ENCODE results near the gene NACAD. TPM values are rescaled to one million over a fixed set of nuclear protein-coding genes. Genes with fewer than 3 reads are reported as not detected.

NACAD gene
- total and polyA plus RNA-seq, 7 experiments from 2014 or later = 0.08 to 0.15 TPM; not detected in 5

DNA sequence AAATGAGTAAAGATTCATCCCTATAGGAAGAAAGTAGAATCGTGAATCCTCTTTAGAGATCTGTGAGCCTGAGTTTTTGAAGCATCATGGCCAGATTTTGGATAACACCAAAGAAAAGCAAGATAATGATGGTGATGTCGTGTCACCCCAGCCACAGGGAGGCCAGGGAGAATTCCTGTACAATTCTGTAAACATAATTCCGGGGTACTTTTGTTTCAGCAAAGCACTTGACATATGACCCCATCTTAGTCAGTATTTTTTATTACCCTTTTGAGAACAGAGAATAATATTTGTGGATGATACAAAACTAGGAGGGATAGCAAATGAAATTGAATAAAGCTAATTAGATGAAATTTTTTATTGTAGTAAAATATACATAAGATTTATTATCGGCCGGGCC is 33.8 kb downstream of the NACAD start:
- H3K27ac Mint-ChIP-seq = peak overlapping the region in 7 of 9 donors; percentile 8 to 90 (median 77)
- DNase-seq (no peak), ATAC-seq (no peak)
- H3K27me3 Mint-ChIP-seq = no peaks in the 10 kb centered on the region
- peaks cover 47 to 93% (median 85%) of the 10 kb centered on the region in 7 donors for H3K4me1 Mint-ChIP-seq
- H3K9me3 ChIP-seq (ENCODE audit: control insufficient read depth in 2 of 3, low read length in 3 of 3) = no peaks in the 10 kb centered on the region
- CTCF ChIA-PET = no interaction called here
- peaks cover 14 to 55% (median 39%) of the 10 kb centered on the region in 5 donors for H3K36me3 Mint-ChIP-seq
- H3K4me3 Mint-ChIP-seq = peak overlapping the region in 3 of 10 donors; percentile 9 to 23 (median 11)
- H3K36me3 ChIP-seq (ENCODE audit: control insufficient read depth in 2 of 3, insufficient read depth in 3 of 3, low read length in 3 of 3) = peaks cover 0 to 34% (median 5%) of the 10 kb centered on the region in 3 experiments
- no peaks in the 10 kb centered on the region for H3K9me3 Mint-ChIP-seq
- intact Hi-C loops (cut with micrococcal nuclease) = no loop called here
- POLR2A ChIA-PET = interaction anchor here (0.6 to 1.4 kb wide), 3 partner anchors 12 to 54 kb away, joined by 3 to 4 read pairs (median 3); no protein-coding TSS in a partner anchor
- peaks cover 5 to 35% of the 10 kb centered on the region in 2 donors for H3K4me1 ChIP-seq (ENCODE audit: control insufficient read depth in 2 of 2, insufficient read depth in 2 of 2, low read length in 2 of 2)
- no peak overlapping the region for H3K4me3 ChIP-seq (ENCODE audit: low read length)
- no peaks in the 10 kb centered on the region for H3K27me3 ChIP-seq (ENCODE audit: control insufficient read depth in 2 of 2, insufficient read depth in 2 of 2, low read length in 2 of 2)
- no peak overlapping the region for H3K27ac ChIP-seq (ENCODE audit: low read depth, low read length)

DNA sequence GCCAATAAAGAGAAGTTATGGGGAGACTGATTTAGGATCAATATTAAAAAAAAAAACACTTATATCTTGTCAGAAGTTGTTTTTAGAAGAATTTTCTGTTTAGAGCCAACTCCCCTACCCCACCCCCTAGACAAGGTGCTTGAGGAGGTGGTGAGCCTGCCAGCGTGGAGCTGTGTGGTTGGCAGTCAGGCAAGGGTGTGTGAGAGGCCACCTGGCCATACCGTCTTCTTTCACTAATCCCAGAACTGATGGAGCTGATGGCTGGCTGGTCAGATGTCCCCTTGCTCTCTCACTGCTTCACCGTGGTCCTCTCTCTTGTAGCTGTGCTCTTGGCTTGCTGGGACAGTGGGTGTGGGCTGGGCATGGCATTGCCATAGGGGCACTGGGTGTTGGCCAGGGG is 34.3 kb downstream of the NACAD start:
- Mint-ChIP-seq H3K9me3 (no peaks in the 10 kb centered on the region), H3K36me3 (peaks cover 14 to 58% (median 41%) of the 10 kb centered on the region in 5 donors), H3K4me1 (peaks cover 47 to 91% (median 83%) of the 10 kb centered on the region in 7 donors), H3K27ac (peak overlapping the region in 8 of 9 donors; percentile 8 to 90 (median 72)), H3K27me3 (no peaks in the 10 kb centered on the region), H3K4me3 (peak overlapping the region in 2 of 10 donors; percentile 9 to 11)
- intact Hi-C loops (cut with micrococcal nuclease) = no loop called here
- Histone ChIP-seq H3K4me3 (ENCODE audit: low read length) (no peak overlapping the region), H3K27me3 (ENCODE audit: control insufficient read depth in 2 of 2, insufficient read depth in 2 of 2, low read length in 2 of 2) (no peaks in the 10 kb centered on the region), H3K4me1 (ENCODE audit: control insufficient read depth in 2 of 2, insufficient read depth in 2 of 2, low read length in 2 of 2) (peaks cover 5 to 35% of the 10 kb centered on the region in 2 donors), H3K36me3 (ENCODE audit: control insufficient read depth in 2 of 3, insufficient read depth in 3 of 3, low read length in 3 of 3) (peaks cover 0 to 37% (median 5%) of the 10 kb centered on the region in 3 experiments), H3K9me3 (ENCODE audit: control insufficient read depth in 2 of 3, low read length in 3 of 3) (no peaks in the 10 kb centered on the region), H3K27ac (ENCODE audit: low read depth, low read length) (peak overlapping the region; percentile 20)
- ATAC-seq (no peak), DNase-seq (peak in 1 of 9 donors; percentile 3)
- POLR2A ChIA-PET = interaction anchor here (0.6 to 1.4 kb wide), 3 partner anchors 12 to 53 kb away, joined by 3 to 4 read pairs (median 3); no protein-coding TSS in a partner anchor
- CTCF ChIA-PET = interaction anchor here (1.7 kb wide), 1 partner anchor 81 kb away, joined by 6 read pairs; no protein-coding TSS in a partner anchor

DNA sequence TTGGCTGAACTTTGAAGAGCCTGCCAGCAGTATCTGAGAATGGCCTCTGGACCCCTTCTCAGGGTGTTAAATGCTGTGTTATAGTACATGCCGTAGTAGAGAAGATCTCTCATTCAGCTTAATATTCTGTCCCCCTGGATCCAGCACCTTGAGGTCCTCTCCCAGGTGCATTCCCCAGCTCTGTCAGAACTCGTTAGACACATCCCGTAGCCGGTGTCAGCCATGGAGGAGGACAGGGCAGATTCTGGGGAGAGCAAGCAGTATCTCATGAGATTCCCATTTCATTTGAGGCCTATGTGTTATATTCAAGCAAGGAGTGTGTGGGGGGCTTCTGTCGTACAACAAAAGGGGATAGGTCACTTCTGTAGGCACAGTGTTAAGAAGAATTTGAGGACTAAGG is 34.8 kb downstream of the NACAD start:
- H3K36me3 Mint-ChIP-seq = peaks cover 14 to 58% (median 41%) of the 10 kb centered on the region in 5 donors

DNA sequence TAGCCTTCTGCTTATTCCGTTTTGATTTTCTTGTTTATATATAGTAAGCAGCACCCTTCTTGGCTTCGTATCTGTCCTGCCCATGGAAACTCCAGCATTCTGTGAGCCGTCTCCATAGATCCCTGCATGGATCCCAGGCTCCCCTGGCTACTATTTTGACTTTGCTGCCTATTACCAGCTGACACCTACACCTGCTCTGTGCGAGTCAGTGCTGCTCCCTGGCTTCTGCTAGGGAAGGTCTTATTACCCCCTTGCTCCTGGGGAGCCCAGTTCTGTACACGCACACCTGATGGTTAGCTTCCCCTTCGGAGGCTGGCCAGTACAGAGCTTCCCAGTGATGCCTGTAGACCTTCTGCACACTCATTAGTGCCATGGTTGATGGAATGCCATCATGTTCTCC is 35.4 kb downstream of the NACAD start:
- Histone ChIP-seq H3K4me1 (ENCODE audit: control insufficient read depth in 2 of 2, insufficient read depth in 2 of 2, low read length in 2 of 2) (peaks cover 3 to 35% of the 10 kb centered on the region in 2 donors), H3K27ac (ENCODE audit: low read depth, low read length) (peak overlapping the region; percentile 11), H3K9me3 (ENCODE audit: control insufficient read depth in 2 of 3, low read length in 3 of 3) (no peaks in the 10 kb centered on the region), H3K4me3 (ENCODE audit: low read length) (no peak overlapping the region), H3K27me3 (ENCODE audit: control insufficient read depth in 2 of 2, insufficient read depth in 2 of 2, low read length in 2 of 2) (no peaks in the 10 kb centered on the region), H3K36me3 (ENCODE audit: control insufficient read depth in 2 of 3, insufficient read depth in 3 of 3, low read length in 3 of 3) (peaks cover 0 to 42% (median 5%) of the 10 kb centered on the region in 3 experiments)
- H3K4me1 Mint-ChIP-seq = peaks cover 46 to 83% (median 77%) of the 10 kb centered on the region in 7 donors
- intact Hi-C loops (cut with micrococcal nuclease) = no loop called here
- ChIA-PET POLR2A (interaction anchor here (0.8 to 2.3 kb wide), 3 partner anchors 24 to 57 kb away, joined by 3 to 7 read pairs (median 4); no protein-coding TSS in a partner anchor), CTCF (interaction anchor here (1.2 to 1.7 kb wide), 3 partner anchors 16 to 80 kb away, joined by 3 to 6 read pairs (median 6); no protein-coding TSS in a partner anchor)
- ATAC-seq (no peak), DNase-seq (no peak)
- H3K9me3 Mint-ChIP-seq = no peaks in the 10 kb centered on the region
- H3K27ac Mint-ChIP-seq = peak overlapping the region in 7 of 9 donors; percentile 40 to 90 (median 69)
- no peaks in the 10 kb centered on the region for H3K27me3 Mint-ChIP-seq
- H3K4me3 Mint-ChIP-seq = peak overlapping the region in 1 of 10 donors; percentile 5
- peaks cover 14 to 56% (median 40%) of the 10 kb centered on the region in 5 donors for H3K36me3 Mint-ChIP-seq

More for the DNA sequence above, 34.8 kb downstream of the NACAD start:
- H3K9me3 Mint-ChIP-seq = no peaks in the 10 kb centered on the region
- peak overlapping the region in 7 of 9 donors; percentile 40 to 90 (median 77) for H3K27ac Mint-ChIP-seq
- intact Hi-C loops (cut with micrococcal nuclease) = no loop called here
- H3K27me3 ChIP-seq (ENCODE audit: control insufficient read depth in 2 of 2, insufficient read depth in 2 of 2, low read length in 2 of 2) = no peaks in the 10 kb centered on the region
- no peak overlapping the region for H3K4me3 ChIP-seq (ENCODE audit: low read length)
- ATAC-seq = no peak
- no peaks in the 10 kb centered on the region for H3K27me3 Mint-ChIP-seq
- ChIA-PET CTCF (interaction anchor here (1.4 to 1.7 kb wide), 2 partner anchors 17 to 80 kb away, joined by 6 read pairs; no protein-coding TSS in a partner anchor), POLR2A (interaction anchor here (0.8 to 2.3 kb wide), 2 partner anchors 25 to 27 kb away, joined by 3 to 7 read pairs; no protein-coding TSS in a partner anchor)
- DNase-seq = no peak
- peaks cover 47 to 87% (median 79%) of the 10 kb centered on the region in 7 donors for H3K4me1 Mint-ChIP-seq
- peak overlapping the region; percentile 11 for H3K27ac ChIP-seq (ENCODE audit: low read depth, low read length)
- peaks cover 0 to 37% (median 5%) of the 10 kb centered on the region in 3 experiments for H3K36me3 ChIP-seq (ENCODE audit: control insufficient read depth in 2 of 3, insufficient read depth in 3 of 3, low read length in 3 of 3)
- H3K4me3 Mint-ChIP-seq = no peak overlapping the region
- peaks cover 8 to 35% of the 10 kb centered on the region in 2 donors for H3K4me1 ChIP-seq (ENCODE audit: control insufficient read depth in 2 of 2, insufficient read depth in 2 of 2, low read length in 2 of 2)
- H3K9me3 ChIP-seq (ENCODE audit: control insufficient read depth in 2 of 3, low read length in 3 of 3) = no peaks in the 10 kb centered on the region

DNA sequence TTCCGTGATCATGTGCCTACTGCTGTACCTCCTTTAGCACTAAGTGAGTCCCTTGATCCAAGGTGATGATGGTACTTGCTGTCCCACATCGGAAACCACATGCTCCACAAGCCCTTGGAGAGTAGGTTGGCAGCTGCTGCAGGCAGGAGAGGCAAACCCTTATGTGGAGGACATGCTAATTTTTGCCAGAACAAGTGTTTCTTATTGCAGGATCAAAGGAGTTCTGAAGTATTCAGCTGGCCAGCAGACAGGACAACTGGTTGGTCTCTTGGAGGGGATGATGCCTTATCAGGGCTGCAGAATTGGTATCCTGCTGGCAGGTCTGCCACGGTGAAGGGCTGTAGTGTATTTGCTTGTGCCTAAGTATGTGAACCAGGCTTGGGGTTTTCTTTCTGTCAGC is 36.8 kb downstream of the NACAD start:
- H3K27me3 Mint-ChIP-seq = no peaks in the 10 kb centered on the region
- no peak overlapping the region for H3K27ac ChIP-seq (ENCODE audit: low read depth, low read length)
- POLR2A ChIA-PET = interaction anchor here (0.8 to 2.3 kb wide), 3 partner anchors 23 to 206 kb away, joined by 3 to 7 read pairs (median 4); no protein-coding TSS in a partner anchor
- H3K9me3 Mint-ChIP-seq = no peaks in the 10 kb centered on the region
- H3K9me3 ChIP-seq (ENCODE audit: control insufficient read depth in 2 of 3, low read length in 3 of 3) = no peaks in the 10 kb centered on the region
- no peaks in the 10 kb centered on the region for H3K27me3 ChIP-seq (ENCODE audit: control insufficient read depth in 2 of 2, insufficient read depth in 2 of 2, low read length in 2 of 2)
- peak overlapping the region in 7 of 9 donors; percentile 8 to 87 (median 54) for H3K27ac Mint-ChIP-seq
- H3K4me3 Mint-ChIP-seq = peak overlapping the region in 1 of 10 donors; percentile 7
- ATAC-seq (no peak), DNase-seq (no peak)
- H3K4me3 ChIP-seq (ENCODE audit: low read length) = no peak overlapping the region
- peaks cover 14 to 52% (median 40%) of the 10 kb centered on the region in 5 donors for H3K36me3 Mint-ChIP-seq
- intact Hi-C loops (cut with micrococcal nuclease) = no loop called here
- CTCF ChIA-PET = interaction anchor here (1.0 to 1.2 kb wide), 3 partner anchors 11 to 78 kb away, joined by 3 to 6 read pairs (median 6); no protein-coding TSS in a partner anchor
- H3K4me1 ChIP-seq (ENCODE audit: control insufficient read depth in 2 of 2, insufficient read depth in 2 of 2, low read length in 2 of 2) = peaks cover 3 to 23% of the 10 kb centered on the region in 2 donors
- H3K36me3 ChIP-seq (ENCODE audit: control insufficient read depth in 2 of 3, insufficient read depth in 3 of 3, low read length in 3 of 3) = peaks cover 0 to 55% (median 6%) of the 10 kb centered on the region in 3 experiments
- peaks cover 44 to 81% (median 73%) of the 10 kb centered on the region in 7 donors for H3K4me1 Mint-ChIP-seq

DNA sequence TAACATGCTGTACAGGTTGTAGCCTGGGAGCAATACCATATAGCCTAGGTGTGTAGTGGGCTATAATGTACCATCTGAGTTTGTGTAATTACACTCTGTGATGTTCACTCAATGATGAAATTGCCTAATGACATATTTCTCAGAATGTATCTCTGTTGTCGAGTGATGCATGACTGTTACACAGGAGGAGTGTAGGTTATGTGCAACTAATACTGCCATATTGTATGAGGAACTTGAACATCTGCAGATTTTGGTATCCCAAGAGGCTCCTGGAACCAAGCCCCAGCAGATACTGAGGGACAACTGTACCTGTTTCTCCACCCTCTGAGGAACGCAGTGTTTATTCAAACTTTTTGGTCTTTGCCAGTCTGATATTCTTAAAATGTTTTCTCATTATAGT is 38.6 kb downstream of the NACAD start:
- POLR2A ChIA-PET = interaction anchor here (1.0 to 2.5 kb wide), 3 partner anchors 22 to 53 kb away, joined by 3 to 11 read pairs (median 4); no protein-coding TSS in a partner anchor
- peaks cover 0 to 67% (median 17%) of the 10 kb centered on the region in 3 experiments for H3K36me3 ChIP-seq (ENCODE audit: control insufficient read depth in 2 of 3, insufficient read depth in 3 of 3, low read length in 3 of 3)
- peaks cover 10 to 50% (median 43%) of the 10 kb centered on the region in 5 donors for H3K36me3 Mint-ChIP-seq
- peaks cover 39 to 80% (median 68%) of the 10 kb centered on the region in 7 donors for H3K4me1 Mint-ChIP-seq
- CTCF ChIA-PET = interaction anchor here (0.9 kb wide), 1 partner anchor 14 kb away, joined by 4 read pairs; no protein-coding TSS in a partner anchor
- H3K4me3 ChIP-seq (ENCODE audit: low read length) = no peak overlapping the region
- no peak overlapping the region for H3K4me3 Mint-ChIP-seq
- H3K27ac ChIP-seq (ENCODE audit: low read depth, low read length) = no peak overlapping the region
- no peaks in the 10 kb centered on the region for H3K9me3 ChIP-seq (ENCODE audit: control insufficient read depth in 2 of 3, low read length in 3 of 3)
- no peaks in the 10 kb centered on the region for H3K27me3 Mint-ChIP-seq
- ATAC-seq (no peak), DNase-seq (no peak)
- no peaks in the 10 kb centered on the region for H3K9me3 Mint-ChIP-seq
- H3K27me3 ChIP-seq (ENCODE audit: control insufficient read depth in 2 of 2, insufficient read depth in 2 of 2, low read length in 2 of 2) = no peaks in the 10 kb centered on the region
- H3K4me1 ChIP-seq (ENCODE audit: control insufficient read depth in 2 of 2, insufficient read depth in 2 of 2, low read length in 2 of 2) = peaks cover 3 to 15% of the 10 kb centered on the region in 2 donors
- intact Hi-C loops (cut with micrococcal nuclease) = no loop called here
- peak overlapping the region in 5 of 9 donors; percentile 21 to 67 (median 45) for H3K27ac Mint-ChIP-seq
